Measurements from ENCODE around the gene ESYT2.

ESYT2 gene

DNA sequence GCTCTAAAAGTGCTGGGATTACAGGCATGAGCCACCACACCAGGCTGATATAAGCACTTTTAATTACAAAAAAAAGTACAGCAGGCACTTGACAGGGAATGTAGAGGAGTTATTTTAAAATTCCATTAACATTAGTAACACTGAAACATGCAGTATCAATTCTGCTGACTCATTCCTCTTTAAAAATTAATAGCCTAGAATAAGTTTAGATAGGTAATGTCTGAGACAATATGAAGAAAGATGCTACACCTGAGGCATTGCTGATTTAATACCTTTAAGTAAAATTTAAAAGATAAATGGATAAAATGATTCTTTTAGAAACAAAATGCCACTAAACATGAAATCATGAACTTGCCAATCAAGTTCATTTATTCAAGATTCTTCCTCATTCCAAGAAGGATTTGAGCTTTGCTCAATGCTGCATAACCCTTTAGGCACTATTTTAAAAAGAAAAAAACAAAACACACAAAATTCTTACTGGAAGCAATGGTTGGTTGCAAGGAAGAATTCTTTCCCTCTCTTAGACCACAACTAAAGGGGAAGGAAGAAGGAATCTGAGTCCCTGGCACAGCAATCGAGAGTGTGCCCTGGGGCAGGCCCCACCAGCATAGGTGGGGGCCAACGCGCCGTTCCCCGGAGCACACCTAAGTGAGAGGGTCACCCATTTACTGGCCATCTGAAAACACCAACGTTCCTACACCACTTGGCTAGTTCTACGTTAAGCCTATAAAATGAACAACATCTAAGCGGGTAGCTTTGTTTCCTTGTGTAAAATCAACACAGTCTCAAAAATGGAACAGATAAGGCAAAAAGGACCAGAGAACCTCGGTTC, 26.6 kb downstream of the ESYT2 start:
- no peak for DNase-seq (ENCODE audit: low read depth)

GRCh38 chr7:158798741-158799140, 30.6 kb downstream of the ESYT2 start:
- no peak for DNase-seq (ENCODE audit: low read depth)

DNA sequence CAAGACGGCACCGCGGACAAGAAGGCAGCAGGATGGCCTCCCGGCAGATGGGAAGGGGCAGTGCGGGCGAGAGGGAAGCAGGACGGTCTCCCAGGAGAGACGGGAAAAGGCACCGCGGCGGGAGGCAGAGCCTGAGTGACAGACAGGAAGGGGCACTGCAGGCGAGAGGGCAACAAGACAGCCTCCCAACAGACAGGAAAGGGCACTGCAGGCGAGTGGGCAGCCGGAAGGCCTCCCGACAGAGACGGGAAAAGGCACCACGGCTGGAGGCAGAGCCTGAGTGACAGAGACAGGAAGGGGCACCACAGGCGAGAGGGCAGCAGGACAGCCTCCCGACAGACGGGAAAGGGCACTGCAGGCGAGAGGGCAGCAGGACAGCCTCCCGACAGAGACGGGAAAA, 32.6 kb downstream of the ESYT2 start:
- DNase-seq (ENCODE audit: low read depth): no peak

DNA sequence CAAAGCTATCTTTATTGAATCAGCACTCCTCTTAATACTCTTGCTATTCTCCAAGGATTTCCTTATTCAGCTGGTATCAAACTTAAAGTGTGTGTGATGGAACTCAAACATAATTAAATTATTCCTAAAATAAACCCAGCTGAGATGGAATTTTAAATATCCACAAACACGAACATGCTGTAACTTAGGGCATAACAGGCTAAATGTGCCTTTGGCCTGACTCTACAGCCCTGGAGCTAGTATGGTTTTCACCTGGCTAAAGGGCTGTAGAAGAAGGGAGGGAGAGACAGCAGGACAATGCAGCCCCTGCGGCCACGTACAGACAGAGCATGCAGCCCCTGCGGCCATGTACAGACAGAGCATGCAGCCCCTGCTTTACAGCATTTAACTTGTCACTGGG, 34.0 kb downstream of the ESYT2 start:
- no peak for DNase-seq (ENCODE audit: low read depth)

GRCh38 chr7:158791107-158791506, 38.2 kb downstream of the ESYT2 start:
- no peak for DNase-seq (ENCODE audit: low read depth)

DNA sequence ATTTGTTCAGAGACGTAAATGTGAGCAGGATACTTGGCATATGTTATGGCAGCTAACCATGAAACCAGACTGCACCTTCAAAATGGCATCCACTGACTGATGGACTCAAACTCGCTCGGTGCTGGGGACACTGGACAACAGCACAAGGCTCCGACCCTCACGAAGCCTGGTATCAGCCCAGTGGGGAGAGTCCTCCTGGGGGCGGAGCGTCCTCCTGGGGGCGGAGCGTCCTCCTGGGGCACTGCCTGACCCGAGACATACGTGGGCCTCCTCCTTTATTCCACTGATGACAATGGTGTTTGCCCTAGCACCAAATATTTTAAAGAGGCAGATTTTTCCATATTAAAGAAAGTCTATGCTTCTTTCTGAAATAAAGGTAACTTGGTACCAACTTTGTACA, 39.5 kb downstream of the ESYT2 start:
- DNase-seq (ENCODE audit: low read depth): no peak

DNA sequence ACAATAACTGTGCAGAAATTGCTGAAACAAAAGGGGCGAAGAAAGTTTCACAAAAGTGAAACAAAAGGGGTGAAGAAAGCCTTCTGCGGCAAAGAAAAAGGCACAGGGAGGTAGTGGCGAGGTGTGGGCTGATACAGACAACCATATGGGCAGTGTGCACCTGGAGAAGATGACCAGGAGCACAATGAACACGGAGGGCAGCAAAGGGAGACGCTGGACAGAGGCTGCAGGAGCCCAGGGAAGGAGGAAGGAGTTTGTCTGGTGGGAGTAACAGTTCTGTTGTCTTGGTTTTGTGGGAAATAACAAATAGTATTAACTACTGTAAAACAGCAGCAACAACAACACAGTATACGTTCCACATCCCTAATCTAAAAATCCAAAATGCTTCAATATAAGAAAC, 42.4 kb downstream of the ESYT2 start:
- DNase-seq (ENCODE audit: low read depth): no peak

DNA sequence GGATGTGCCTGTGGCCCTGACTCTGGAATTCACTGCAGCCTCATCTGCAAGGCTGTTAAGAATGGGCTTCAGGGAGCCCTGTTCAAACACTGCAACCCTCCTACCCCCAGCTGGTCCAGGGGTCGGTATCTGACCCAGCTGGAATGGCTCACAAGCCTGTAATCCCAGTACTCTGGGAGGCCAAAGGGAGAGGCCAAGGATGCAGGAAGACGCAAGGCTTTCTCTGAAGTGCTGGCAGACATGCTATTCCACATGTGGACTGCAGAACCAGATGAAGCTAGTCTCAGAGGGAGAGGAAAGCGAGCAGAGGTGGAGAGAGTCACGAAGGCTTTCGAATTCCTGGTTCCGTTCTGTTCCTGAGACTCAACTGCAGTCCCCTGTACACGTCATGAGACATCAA, 45.0 kb downstream of the ESYT2 start:
- DNase-seq (ENCODE audit: low read depth): no peak

DNA sequence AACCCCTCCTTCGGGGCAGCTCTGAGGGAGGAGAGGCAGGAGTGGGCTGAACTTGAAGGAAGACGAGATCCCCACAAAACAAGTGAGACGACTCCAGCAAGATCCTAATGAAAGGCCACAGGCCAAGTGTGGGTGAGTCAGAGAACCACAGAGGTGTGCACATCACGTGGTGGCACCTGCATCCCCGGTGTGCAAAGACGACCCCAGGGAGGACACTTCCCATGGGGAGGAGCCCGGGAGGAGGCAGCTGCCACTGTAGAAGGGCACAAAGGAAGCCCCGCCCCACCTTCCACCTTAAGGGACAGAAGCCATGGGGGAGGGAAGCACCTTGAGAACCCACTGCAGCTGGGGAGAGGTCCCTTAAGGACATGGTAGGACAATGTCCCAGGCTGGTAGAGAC, 45.7 kb downstream of the ESYT2 start:
- DNase-seq (ENCODE audit: low read depth): no peak

- DNase-seq (ENCODE audit: low read depth): no peak
Observed at GRCh38 chr7:158782761-158783401, 46.4 kb downstream of the ESYT2 start.

- no peak for DNase-seq (ENCODE audit: low read depth)
Observed at GRCh38 chr7:158781974-158782664, 47.2 kb downstream of the ESYT2 start.

- no peak for DNase-seq (ENCODE audit: low read depth)
Observed at GRCh38 chr7:158781217-158781973, 47.9 kb downstream of the ESYT2 start.

DNA sequence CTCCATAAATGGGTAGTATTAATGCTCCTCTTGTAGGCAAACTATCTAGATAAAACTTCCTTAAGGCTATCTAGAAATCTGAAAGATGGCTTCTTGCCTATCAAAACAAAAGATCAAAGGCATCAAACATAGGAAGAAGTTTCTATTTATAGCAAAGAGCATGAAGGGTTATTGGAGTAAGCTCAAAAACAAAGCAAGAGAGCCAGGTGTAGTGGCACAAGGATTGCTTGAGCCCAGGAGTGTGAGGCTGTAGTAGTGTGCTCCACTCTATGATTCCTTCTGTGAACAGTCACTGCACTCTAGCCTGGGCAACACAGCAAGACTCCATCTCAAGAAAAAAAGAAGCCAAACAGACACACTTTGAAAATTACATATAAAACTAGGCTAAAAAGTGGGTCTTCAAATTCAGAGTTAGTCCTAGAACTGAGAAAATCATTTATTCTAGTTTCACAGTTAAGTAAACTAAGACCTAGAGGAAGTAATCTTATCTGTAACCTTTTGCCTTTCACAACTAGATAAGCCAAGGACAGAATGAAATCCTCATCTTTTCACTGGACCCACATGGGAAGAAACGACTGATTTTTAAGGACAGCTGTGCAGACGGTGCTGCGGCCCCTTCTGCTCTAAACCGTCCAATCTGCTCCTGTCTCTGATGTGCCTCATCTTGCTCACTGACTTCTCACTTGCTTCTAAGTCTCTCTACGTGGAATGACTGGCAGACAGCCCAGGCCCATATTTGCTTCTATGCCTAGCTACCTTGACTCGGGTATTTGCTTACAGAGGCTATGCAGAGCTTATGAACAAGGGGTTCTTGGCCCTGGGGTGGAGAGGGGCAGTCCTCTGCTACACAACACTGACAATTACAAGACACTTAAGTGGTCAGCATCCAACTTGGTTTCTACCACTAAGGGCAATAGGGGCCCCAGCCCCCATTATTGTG, 50.0 kb downstream of the ESYT2 start:
- DNase-seq (ENCODE audit: low read depth): no peak

DNA sequence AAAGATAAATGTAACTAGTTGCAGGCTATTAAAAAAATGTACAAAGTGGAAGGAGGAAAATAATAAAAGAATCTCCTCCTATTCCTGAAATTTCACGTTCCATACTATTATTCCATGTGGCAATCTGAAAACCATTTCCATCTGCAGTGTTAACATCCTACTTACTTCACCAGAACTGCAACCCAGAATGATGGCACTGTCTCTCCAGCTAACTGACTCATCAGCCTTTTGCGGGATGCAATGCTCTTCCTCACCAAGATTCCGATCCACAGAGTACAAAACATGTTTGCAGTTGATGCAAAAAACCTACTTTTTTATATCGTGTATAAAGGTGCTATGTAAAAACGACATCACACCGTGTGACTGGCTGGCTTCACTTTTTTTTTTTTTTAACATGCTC, 50.8 kb downstream of the ESYT2 start:
- no peak for DNase-seq (ENCODE audit: low read depth)

GRCh38 chr7:158777793-158778192, 51.5 kb downstream of the ESYT2 start:
- DNase-seq (ENCODE audit: low read depth): no peak

DNA sequence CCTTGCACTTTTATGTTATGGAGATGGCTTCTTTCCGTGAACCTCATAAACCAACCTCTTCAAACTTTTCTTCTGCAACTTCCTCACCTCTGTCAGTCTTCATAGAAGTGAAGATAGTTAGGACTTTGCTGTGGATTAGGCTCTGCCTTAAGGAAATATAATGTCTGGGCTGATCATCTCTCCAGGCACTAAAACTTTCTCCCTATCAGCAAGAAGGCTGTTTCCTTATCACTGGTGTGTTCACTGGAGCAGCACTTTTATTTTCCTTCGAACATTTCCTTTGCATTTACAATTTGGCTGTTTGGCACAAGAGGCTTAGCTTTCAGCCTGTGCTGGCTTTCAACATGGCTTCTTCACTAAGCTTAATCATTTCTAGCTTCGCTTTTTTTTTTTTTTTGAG, 52.8 kb downstream of the ESYT2 start:
- DNase-seq (ENCODE audit: low read depth): no peak

DNA sequence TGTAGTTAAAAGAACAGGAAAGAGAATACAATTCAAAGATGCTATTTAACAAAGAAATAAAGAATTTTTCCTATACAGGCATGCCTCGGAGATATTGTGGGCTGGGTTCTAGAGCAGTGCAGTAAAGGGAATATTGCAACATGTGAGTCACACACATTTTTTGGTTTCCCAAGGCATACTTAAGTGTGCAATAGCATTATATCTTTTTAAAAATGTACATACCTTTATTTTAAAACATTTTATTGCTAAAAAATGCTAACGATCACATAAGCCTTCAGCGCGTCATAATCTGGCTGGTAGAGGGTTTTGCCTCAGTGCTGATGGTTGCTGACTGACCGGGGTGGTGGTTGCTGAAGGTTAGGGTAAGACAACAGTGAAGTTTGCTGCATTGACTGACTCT, 54.4 kb downstream of the ESYT2 start:
- no peak for DNase-seq (ENCODE audit: low read depth)

DNA sequence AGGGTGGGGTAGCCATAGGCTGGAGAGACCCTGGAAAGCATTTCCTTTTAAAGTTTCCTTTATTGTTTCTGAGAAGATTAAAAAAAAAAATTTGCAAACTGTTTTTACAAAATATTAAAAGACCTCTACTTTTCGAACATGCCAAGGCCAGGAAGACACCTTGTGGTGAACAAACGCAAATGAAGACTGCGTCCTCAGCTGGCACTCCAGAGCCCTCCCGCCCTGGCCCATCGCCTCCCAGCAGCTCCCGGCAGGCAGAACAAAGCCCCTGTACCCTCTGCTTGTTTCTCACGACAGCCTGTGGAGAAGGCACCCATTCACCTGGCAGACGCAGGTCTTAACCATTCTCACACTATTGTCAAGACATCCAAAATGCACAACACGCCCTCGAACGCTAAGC, 56.4 kb downstream of the ESYT2 start:
- DNase-seq (ENCODE audit: low read depth): no peak

DNA sequence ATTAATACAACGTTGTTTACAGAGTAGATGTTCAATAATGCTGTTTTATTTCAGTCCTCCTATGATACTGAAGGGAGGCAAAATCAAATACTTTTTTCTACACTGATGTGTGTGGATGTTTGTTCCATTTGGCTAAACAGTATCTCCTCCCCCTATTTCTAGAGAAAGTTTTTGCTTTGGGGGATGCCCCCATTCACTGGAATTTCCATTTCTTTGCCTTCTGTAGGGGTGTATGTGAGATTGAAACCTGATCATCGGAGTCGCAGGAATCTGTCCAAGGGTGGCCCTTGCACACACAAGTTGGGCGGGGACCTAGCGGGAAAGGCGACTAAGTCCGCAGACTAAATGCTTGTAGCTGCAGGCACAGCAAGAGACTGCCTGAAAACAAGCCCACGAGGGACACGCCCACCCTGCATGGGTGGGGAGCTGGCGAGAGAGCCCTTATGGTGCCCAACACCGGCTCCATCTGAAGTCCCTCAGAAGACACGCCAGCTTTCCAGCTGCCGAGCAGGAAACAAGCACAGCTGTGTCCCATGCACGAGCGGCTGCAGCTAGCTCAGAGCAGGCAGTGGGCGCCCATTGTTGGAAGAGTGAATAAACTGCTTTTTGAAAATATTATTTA, 58.0 kb downstream of the ESYT2 start:
- no peak for DNase-seq (ENCODE audit: low read depth)

DNA sequence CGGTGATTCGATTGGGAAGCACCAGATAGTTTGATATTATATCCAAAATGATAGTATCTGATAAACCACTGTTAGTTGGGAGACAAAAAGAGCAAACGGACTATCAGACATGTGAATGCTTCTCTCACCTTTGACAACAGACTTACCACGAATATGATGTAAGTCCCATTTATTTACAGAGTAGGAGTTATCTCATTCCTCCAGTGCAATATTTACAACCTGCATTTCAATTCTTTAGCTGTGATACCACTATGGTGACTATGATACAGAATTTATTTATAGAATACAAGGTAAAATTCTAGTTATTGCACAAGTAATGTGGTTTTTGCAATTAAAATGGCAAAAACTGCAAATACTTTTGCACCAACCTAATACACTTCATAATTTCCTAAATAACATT, 61.6 kb downstream of the ESYT2 start:
- DNase-seq (ENCODE audit: low read depth): no peak
